PC-9 (cell line): ENCODE data around the gene RBCK1. TPM values are rescaled to one million over a fixed set of nuclear protein-coding genes. Genes with fewer than 3 reads are reported as not detected.

Source experiments
- BruUV-seq: library from RNA; stranded (reverse); fragments of 400-500 nt; replicated peaks from 2 replicates; lab custom pipeline; 2021; lab: Mats Ljungman, UMichigan
- CTCF ChIA-PET: fragments of 300-600 bp; sonication (Branson Sonifier 250); formaldehyde crosslinking; loops from one replicate; lab custom pipeline; 2022; ENCODE audit warnings: antibody characterized with exemption; lab: Charles Lee
- POLR2A ChIA-PET: fragments of 300-600 bp; sonication (Branson Sonifier 250); formaldehyde crosslinking; loops from one replicate; lab custom pipeline; 2022; ENCODE audit warnings: antibody characterized with exemption; ENCODE audit not compliant: unreplicated experiment; lab: Charles Lee
- DNase-seq, 2 experiments: peaks; one replicate each; pipeline versions ENCODE4 v3.0.0 to v3.0.0-alpha.2; 2015 to 2022; ENCODE audit warnings: mixed read lengths in 1 of 2
- H2AFZ ChIP-seq: fragments of 200-600 bp; sonication (generic); 2 replicates; pipeline ENCODE4 v1.8.1; 2017; ENCODE audit warnings: antibody characterized with exemption
- H3F3A ChIP-seq: fragments of 200-600 bp; sonication (generic); 2 replicates; pipeline ENCODE4 v1.8.1; 2017; ENCODE audit warnings: antibody characterized with exemption, mild to moderate bottlenecking, low read depth; ENCODE audit not compliant: insufficient read depth
- H3K27ac ChIP-seq: fragments of 200-600 bp; sonication (generic); 2 replicates; pipeline ENCODE4 v1.6.1; 2016; ENCODE audit warnings: mixed run types
- H3K27me3 ChIP-seq: fragments of 200-600 bp; sonication (generic); 2 replicates; pipeline ENCODE4 v1.6.1; 2016; ENCODE audit warnings: low read depth, mixed run types; ENCODE audit not compliant: insufficient read depth
- H3K36me3 ChIP-seq: fragments of 200-600 bp; sonication (generic); 2 replicates; pipeline ENCODE4 v1.6.1; 2016; ENCODE audit warnings: low read depth, mixed run types
- H3K4me1 ChIP-seq: fragments of 200-600 bp; sonication (generic); replicated peaks from 2 replicates; pipeline ENCODE4 v1.6.1; 2016; ENCODE audit warnings: mixed run types; ENCODE audit not compliant: insufficient read depth
- H3K4me2 ChIP-seq: fragments of 200-600 bp; sonication (generic); 2 replicates; pipeline ENCODE4 v1.6.1; 2017; ENCODE audit warnings: mixed run types
- H3K4me3 ChIP-seq: fragments of 200-600 bp; sonication (generic); 2 replicates; pipeline ENCODE4 v1.6.1; 2016; ENCODE audit warnings: mixed run types
- H3K79me2 ChIP-seq: fragments of 200-600 bp; sonication (generic); 2 replicates; pipeline ENCODE4 v1.6.1; 2017; ENCODE audit warnings: low read depth, mixed run types
- H3K9me2 ChIP-seq: fragments of 200-600 bp; sonication (generic); 2 replicates; pipeline ENCODE4 v1.8.1; 2017; ENCODE audit warnings: mild to moderate bottlenecking; ENCODE audit not compliant: insufficient read depth
- H3K9me3 ChIP-seq: fragments of 200-600 bp; sonication (generic); 2 replicates; pipeline ENCODE4 v1.8.1; 2016; ENCODE audit warnings: low read depth; ENCODE audit not compliant: insufficient read depth
- H4K20me1 ChIP-seq: fragments of 200-600 bp; sonication (generic); 2 replicates; pipeline ENCODE4 v1.8.1; 2017; ENCODE audit not compliant: insufficient read depth
- EZH2 ChIP-seq: fragments of 200-600 bp; sonication (generic); IDR thresholded peaks from 2 replicates; pipeline ENCODE4 v1.8.0; 2017; ENCODE audit warnings: antibody characterized with exemption, low read depth
- intact Hi-C: fragments of 100-400 bp; cut with micrococcal nuclease; formaldehyde crosslinking; loops from one replicate; pipeline ENCODE4 v1.10.0; 2022; ENCODE audit not compliant: unreplicated experiment
- total RNA-seq: library from RNA; stranded (reverse); gene quantifications from 2 replicates; pipeline ENCODE4 v1.2.3, GENCODE V29; 2021
- TF ChIP-seq, protein P1 (sequence below): fragments of 200-600 bp; sonication (generic); conservative IDR thresholded peaks from 2 replicates; pipeline ENCODE4 v1.6.1; 2017; ENCODE audit warnings: mixed run types, antibody characterized with exemption, mild to moderate bottlenecking, moderate library complexity

RBCK1 gene
- total RNA-seq, 1 experiment from 2014 or later: 176 TPM

DNA sequence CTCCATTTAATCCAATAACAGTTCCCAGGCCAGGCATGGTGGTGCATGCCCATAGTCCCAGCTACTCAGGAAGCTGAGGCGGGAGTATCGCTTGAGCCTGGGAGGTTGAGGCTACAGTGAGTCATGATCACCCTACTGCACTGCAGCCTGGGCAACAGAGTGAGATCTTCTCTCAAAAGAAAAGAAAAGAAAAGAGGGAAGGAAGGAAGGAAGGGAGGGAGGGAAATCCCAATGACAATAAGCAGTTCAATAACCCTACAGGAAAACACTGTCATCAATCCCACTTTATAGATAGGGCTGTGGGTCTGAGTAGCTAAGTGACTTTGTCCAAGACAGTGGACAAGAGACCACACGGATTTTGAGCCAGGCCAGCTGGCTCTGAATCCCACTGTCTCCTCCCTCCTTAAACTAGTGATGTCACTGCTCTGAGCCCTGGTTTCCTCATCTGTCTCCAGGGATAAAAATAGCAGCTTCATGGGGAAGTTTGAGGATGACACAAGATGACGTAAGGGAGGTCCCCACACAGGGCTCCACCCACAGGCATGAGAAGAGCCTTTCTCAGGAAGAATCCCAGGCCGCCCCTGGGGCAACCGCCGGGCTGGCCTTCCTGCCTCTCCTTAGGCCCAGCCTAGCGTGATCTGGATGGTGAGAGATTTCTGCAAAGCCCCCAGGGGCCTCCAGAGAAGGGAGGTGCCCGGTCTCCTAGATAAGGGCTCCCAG, 34.8 kb upstream of the RBCK1 start:
- Histone ChIP-seq H3F3A (peaks cover 76% of the 10 kb centered on the region), H2AFZ (no peak overlapping the region), H3K36me3 (no peaks in the 10 kb centered on the region), H3K4me1 (peaks cover 98% of the 10 kb centered on the region), H3K79me2 (peaks cover 10% of the 10 kb centered on the region; the same call in 1 of the 2 replicates), H3K27ac (peak overlapping the region; percentile 96), H3K9me2 (no peaks in the 10 kb centered on the region), H4K20me1 (no peaks in the 10 kb centered on the region), H3K27me3 (no peaks in the 10 kb centered on the region), H3K9me3 (no peaks in the 10 kb centered on the region), H3K4me2 (peak overlapping the region; percentile 54), H3K4me3 (no peak overlapping the region)
- intact Hi-C loops: no loop called here
- BruUV-seq: no TSS peak
- POLR2A ChIA-PET: interaction anchor here (0.6 to 0.7 kb wide), 2 partner anchors 59 to 72 kb away, joined by 7 to 10 read pairs; no protein-coding TSS in a partner anchor
- CTCF ChIA-PET: interaction anchor here (0.6 kb wide), 1 partner anchor 819 kb away, joined by 3 read pairs; no protein-coding TSS in a partner anchor
- DNase-seq: peak; percentile 60 to 81
- TF ChIP-seq, protein P1, sequence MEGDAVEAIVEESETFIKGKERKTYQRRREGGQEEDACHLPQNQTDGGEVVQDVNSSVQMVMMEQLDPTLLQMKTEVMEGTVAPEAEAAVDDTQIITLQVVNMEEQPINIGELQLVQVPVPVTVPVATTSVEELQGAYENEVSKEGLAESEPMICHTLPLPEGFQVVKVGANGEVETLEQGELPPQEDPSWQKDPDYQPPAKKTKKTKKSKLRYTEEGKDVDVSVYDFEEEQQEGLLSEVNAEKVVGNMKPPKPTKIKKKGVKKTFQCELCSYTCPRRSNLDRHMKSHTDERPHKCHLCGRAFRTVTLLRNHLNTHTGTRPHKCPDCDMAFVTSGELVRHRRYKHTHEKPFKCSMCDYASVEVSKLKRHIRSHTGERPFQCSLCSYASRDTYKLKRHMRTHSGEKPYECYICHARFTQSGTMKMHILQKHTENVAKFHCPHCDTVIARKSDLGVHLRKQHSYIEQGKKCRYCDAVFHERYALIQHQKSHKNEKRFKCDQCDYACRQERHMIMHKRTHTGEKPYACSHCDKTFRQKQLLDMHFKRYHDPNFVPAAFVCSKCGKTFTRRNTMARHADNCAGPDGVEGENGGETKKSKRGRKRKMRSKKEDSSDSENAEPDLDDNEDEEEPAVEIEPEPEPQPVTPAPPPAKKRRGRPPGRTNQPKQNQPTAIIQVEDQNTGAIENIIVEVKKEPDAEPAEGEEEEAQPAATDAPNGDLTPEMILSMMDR: no peak
- TF ChIP-seq EZH2: no peak

DNA sequence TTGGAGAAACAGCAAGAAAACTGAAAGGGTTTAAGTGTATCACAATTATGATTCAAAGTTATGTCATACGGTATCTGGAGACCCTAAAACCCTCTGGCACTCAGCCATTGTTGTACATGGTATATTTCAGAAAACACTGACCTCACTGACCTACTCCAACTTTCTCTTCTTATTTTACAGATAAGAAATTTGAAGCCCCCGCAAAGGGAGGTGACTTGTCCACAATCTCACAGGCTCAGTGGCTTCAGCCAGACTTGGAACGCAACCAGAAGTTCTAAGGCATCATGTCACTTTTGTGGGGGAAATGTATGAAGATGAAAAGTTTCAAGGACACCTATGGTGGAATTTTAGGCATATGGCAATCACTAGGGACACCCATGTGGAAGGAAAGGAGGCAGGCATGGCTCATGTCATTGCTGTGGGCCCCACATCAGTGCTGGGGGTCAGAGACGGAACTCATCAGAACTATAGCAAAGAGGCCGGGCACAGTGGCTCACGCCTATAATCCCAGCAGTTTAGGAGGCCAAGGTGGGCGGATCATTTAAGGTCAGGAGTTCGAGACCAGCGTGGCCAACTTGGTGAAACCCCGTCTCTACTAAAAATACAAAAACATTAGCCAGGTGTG, 32.7 kb upstream of the RBCK1 start:
- TF ChIP-seq, protein P1: no peak
- no peak for TF ChIP-seq EZH2
- peaks cover 97% of the 10 kb centered on the region for H3K4me1 ChIP-seq
- intact Hi-C loops: no loop called here
- no peak overlapping the region for H3K4me2 ChIP-seq
- H3K36me3 ChIP-seq: no peaks in the 10 kb centered on the region
- CTCF ChIA-PET: interaction anchor here (0.7 kb wide), 1 partner anchor 28 kb away, joined by 7 read pairs; no protein-coding TSS in a partner anchor
- no peaks in the 10 kb centered on the region for H3K27me3 ChIP-seq
- POLR2A ChIA-PET: interaction anchor here (0.6 kb wide), 1 partner anchor 39 kb away, joined by 6 read pairs; no protein-coding TSS in a partner anchor
- H4K20me1 ChIP-seq: no peaks in the 10 kb centered on the region
- no peak overlapping the region for H2AFZ ChIP-seq
- no peak overlapping the region for H3K4me3 ChIP-seq
- peaks cover 75% of the 10 kb centered on the region for H3F3A ChIP-seq
- H3K79me2 ChIP-seq: peaks cover 12% of the 10 kb centered on the region
- no TSS peak for BruUV-seq
- H3K9me2 ChIP-seq: no peaks in the 10 kb centered on the region
- H3K9me3 ChIP-seq: no peaks in the 10 kb centered on the region
- DNase-seq: no peak
- peak overlapping the region; percentile 96; the same call in 1 of the 2 replicates for H3K27ac ChIP-seq

DNA sequence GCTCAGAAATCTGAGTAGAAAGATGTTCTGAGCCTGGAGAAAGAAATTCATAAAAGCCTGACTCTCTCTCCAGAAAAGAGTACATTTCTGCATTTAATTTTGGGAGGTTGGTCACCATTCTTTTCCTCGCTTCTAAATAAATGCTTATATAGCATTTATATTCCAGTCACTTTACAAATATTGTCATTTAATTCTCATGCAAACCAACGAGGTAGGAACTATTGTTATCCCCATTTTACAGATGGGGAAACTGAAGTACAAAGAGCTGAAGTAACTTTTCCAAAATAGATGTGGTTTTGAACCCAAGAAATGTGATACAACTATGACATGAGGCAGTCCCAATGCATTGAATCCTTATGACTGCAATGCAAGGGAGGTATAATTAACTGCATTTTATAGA, 32.0 kb upstream of the RBCK1 start:
- peaks cover 90% of the 10 kb centered on the region for H3K4me1 ChIP-seq
- no peaks in the 10 kb centered on the region for H3K36me3 ChIP-seq
- ChIA-PET POLR2A (no interaction called here), CTCF (no interaction called here)
- TF ChIP-seq EZH2: no peak
- TF ChIP-seq, protein P1: no peak
- H3K9me2 ChIP-seq: no peaks in the 10 kb centered on the region
- no peak overlapping the region for H3K27ac ChIP-seq
- H3K79me2 ChIP-seq: peaks cover 12% of the 10 kb centered on the region
- no peak overlapping the region for H3K4me3 ChIP-seq
- intact Hi-C loops: no loop called here
- peaks cover 68% of the 10 kb centered on the region for H3F3A ChIP-seq
- no peaks in the 10 kb centered on the region for H3K27me3 ChIP-seq
- no TSS peak for BruUV-seq
- no peaks in the 10 kb centered on the region for H4K20me1 ChIP-seq
- H3K4me2 ChIP-seq: no peak overlapping the region
- H3K9me3 ChIP-seq: no peaks in the 10 kb centered on the region
- no peak overlapping the region for H2AFZ ChIP-seq
- DNase-seq: no peak
